DMS114 treated with DMSO at 0.1 percent for 48 hours (cell line): Measurements from ENCODE around the gene NUMB.

Source experiments
- DNase-seq: peaks from one replicate; lab custom pipeline; 2025; ENCODE audit not compliant: unreplicated experiment; lab: John Stamatoyannopoulos, UW

NUMB gene

DNA sequence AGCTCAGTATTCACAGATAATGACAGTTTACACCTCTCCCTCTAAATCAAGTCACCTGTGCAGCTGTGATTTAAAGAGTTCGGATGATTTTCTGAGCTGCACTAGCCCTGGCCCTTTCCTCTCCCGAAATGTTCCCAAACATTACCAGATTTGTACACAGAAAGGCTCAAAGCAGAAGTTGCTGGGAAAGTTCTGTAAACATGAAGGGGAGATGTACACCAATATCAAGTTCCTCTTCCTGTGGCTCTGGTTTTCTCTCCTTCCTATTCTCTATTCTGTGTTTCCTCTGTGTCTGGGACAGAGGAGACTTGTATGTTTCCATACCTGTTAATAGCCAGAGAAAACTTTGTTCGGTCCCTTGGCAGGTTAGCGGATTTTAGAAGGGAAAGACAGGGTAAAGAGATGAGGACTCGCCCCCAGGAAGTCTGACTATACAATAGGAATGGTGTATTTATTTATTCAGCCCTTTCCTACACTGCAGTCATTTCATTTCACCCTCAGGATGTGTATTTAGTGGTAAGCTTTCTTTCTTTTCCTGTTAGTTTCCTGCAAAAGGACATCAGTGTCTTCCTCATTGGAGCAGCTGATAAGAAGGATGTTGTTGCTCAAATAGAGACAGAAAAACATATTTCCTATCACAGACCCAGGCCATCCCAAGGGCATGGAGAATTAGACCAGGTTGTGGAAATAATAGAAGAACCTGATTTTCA is 7.6 kb upstream of the NUMB start:
- DNase-seq = no peak

DNA sequence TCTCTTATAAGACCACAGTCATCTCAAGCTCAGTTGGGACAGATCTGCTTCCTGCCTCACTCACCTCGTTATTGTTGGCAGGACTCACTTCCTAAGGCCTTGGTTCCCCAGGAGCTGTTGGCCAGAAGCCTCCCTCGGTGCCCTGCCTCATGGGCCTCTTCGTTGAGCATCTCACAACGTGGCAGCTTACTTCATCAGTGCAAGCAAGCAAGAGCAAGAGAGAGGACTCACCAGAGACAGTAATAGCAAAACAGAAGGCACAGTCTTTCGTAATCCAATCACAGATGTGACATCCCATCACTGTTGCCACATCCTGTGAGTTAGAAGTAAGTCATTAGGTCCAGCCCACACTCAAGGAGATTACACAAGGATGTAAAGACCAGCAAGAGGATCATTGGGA is 5.1 kb upstream of the NUMB start:
- no peak for DNase-seq

DNA sequence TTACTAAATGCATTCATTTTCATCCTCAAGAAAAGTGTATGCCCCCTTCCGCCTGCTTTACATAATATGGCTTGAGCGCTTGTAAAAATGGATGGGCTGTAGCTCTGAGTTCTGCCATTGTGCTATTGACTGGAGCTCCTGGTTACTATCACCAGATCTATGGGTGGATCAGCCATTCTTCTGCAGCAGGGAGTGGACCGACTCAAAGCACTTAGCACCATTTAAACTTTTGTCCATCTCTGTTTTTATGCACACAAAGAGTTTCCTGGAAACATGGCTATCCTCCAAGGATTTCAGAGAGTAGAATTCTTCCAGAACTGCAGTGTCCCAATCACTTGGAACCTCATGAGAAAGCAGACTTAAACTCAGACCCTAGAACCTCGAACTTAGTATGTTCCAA is 4.5 kb upstream of the NUMB start:
- DNase-seq = no peak

GRCh38 chr14:73462048-73462715 is 3.8 kb upstream of the NUMB start:
- DNase-seq = no peak

DNA sequence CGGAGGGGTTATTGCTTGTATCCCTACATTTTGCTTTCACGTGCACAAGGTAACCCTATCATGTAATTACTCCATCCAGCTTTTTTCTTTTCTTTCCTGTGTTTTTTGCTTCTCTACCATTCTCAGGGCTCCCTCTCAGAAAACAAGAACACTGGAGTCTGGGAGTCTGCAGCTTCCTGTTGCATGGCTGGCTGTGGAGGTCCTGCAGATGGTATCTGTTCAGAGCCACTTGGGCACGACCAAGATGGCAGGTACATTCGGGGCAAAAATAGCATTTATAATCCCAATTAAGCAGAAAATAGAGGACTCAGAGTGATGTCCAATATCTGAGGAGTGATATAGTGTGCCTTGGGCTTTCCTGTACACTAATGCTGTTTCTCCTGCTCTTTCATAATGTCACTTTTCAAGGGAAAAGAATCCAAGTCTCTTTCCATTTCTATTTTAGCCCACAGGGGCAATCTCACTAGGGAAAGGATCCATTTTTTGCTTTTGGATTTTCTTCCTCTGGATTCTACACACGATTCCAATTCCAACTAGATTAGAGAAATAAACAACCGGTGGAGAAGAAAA is 3.2 kb upstream of the NUMB start:
- no peak for DNase-seq

- DNase-seq = no peak
Observed at GRCh38 chr14:73460691-73461127, 2.4 kb upstream of the NUMB start.

DNA sequence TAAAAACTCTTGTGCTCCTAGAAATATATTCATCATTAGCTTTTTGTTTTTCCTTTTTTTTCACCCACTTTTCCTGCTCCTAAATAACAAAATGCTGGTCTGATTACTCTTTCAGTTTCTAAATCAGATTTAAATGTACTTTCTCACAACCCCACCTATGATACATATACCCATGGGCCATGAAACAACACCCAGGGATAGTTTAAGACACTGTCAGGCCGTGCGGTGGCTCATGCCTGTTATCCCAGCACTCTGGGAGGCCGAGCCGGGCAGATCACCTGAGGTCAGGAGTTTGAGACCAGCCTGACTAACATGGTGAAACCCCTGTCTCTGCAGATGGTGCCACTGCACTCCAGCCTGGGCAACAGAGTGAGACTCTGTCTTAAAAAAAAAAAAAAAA is 1.6 kb upstream of the NUMB start:
- no peak for DNase-seq

DNA sequence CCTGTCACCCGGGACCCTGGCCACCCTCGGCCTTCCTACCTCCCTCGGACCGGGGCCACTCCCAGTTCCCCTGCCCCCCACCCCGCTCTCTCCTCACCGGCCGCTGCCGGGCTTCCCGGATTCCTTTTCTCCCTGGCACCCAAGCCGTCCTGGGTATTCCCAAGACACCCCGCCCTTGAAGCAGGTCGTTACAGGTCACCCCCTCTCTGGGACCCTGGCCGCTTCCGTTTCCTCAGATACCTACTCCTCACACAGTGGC is 493 bp downstream of the NUMB start:
- DNase-seq = no peak

DNA sequence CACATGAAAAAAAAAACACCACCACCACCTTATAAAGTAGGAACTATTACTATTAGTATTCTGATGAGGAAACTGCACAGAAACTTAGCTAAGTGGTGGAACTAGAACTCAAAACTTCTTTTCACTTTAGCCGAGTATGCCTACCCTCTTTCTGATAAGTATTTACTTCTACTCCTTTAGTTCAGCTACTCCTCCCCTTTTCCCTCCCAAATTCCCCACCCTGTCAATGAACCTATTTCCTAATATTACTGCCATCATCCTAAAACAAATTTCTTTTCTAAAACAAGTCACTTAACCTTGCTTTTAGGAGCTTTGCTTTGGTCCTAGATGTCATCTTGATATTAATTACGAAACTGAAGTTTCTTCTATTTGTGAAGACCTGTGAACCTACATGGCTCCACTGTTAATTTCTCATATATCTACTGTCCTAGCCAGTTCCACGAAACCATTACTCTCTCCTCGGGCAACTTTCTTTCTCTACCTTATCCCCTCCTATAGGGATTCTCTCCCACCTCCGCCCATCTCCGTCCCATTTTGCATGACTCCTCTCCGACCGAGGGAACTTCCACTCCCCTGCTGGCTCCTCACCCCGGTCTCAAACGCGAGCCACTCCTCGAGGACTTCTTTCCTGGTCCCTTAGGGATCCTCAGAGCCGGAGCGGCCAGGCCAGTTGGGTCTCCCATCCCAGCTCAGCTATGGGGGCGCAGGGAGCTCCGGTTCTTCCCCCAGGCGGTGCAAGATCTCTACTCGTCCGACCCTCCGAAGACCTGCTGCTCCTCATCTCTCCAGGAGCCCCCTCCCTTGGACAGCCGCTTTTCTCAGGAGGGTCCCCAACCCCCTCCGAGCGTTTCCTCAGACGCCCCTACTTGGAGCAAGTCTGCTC is 1.1 kb downstream of the NUMB start:
- no peak for DNase-seq

GRCh38 chr14:73455294-73455693 is 3.1 kb downstream of the NUMB start:
- no peak for DNase-seq

GRCh38 chr14:73452341-73453186 is 5.8 kb downstream of the NUMB start:
- no peak for DNase-seq

DNA sequence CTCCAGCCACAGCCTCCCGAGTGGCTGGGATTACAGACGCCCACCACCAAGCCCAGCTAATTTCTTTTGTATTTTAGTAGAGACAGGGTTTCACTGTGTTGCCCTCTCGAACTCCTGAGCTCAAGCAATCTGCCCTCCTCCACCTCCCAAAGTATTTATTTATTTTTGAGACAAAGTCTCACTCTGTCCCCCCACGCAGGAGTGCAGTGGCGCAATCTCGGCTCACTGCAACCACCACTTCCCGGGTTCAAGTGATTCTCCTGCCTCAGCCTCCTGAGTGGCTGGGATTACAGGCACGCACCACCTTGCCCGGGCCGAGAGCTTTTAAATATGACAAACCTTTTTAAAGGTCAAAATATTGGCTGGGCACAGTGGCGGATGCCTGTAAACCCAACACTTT is 14.6 kb downstream of the NUMB start:
- no peak for DNase-seq

DNA sequence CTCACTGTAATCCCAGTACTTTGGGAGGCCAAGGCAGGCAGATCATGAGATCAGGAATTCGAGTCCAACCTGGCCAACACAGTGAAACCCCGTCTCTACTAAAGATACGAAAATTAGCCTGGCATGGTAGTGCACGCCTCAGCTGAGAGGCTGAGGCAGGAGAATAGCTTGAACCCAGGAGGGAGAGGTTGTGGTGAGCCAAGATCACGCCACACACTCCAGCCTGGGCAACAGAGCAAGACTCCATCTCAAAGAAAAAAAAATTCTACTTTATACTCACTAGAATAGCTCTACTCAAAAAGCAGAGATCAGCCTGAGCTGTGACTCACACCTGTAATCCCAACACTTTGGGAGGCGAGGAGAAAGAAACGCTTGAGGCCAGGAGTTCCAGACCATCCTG is 17.1 kb downstream of the NUMB start:
- DNase-seq = no peak

DNA sequence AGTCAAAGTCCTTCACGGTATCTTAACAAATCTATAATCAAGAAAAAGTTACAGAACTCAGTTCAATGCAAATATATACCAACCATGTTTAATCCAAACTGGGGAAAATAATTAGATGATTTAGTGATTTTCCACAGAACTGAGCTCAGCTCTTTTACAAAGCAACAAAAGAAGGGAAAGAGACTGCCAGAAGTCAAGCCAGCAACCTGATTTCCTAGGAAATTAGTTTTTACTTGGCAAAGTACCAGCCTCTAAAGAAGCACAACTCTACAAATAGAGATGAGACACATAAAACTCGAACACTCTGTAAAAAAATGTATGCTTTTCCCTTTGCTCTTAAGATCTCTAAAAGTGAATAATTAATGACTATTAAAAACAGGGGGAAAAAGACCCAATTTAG is 19.4 kb downstream of the NUMB start:
- DNase-seq = no peak

- DNase-seq = no peak
Observed at GRCh38 chr14:73437206-73437605, 21.1 kb downstream of the NUMB start.

DNA sequence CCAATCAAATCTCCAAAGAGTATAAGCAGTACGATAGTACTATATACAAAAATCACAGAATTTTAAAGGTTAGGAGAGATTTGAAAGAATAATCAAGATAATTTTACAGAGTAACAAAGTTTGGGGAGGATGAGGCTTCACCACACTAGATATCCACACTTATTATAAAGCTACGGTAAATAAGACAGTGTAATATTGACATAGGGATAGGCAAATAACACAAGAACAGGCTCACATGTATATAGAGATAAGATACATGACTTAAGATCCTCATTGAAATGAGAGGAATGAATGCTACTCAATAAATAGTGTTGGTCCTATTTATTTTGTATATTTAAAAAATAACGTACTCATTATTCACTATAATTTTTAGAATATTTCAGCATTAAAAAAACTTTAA is 26.2 kb downstream of the NUMB start:
- DNase-seq = no peak

DNA sequence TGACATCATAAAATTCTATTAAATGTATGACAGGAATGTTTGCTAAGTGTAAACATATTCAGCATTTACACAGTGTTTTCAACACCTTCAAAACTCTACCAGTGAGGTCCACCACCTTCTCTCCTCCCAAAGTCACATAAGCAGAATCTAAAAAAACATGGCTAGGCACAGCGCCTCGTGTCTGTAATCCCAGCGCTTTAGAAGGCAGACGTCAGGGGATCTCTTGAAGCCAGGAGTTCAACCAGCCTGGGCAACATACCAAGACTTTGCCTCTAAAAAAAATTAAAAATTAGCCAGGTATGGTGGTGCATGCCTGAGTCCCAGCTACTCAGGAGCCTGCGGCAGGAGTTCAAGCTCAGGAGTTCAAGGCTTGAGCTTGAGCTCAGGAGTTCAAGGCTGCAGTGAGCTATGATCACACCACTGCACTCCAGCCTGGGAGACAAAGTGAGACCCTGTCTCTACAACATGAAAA is 30.0 kb downstream of the NUMB start:
- DNase-seq = no peak

DNA sequence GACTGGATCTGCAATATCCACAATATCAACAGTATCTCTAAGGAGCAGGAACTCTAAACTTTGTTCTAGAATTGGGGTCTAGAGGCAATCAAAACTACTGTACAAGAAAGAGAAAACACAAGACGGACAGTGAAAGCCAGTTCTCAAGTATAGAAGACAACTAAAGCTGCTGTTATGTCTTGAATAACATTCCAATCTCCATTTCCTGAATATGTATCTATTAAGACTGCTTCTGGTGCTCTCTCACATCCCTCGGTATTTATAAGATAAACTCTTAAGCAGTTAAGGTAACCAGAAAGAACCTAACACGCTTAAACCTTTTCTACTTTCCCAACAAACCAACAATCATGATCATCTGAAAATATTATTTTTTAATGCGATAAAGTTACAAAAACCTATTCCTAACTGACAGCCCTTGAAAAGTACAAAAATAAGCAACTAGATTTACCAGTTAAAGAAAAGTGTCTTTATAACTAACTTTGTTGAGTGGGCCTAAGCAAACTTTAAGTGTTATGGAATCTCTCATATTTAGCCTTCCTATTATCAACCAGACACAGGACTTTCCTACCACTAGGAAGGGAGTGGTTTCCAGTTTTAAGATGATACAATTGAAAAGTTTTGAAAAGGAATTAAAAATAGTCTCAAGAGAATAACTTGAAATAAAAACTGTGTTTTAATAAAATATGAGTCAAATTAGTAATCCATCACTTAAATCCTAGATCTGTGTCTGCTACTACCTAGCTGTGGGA is 30.7 kb downstream of the NUMB start:
- no peak for DNase-seq

GRCh38 chr14:73426877-73427276 is 31.5 kb downstream of the NUMB start:
- no peak for DNase-seq

- DNase-seq = no peak
Observed at GRCh38 chr14:73424453-73424852, 33.9 kb downstream of the NUMB start.
